BE2C (cell line): Measurements from ENCODE around the gene NUB1. TPM values are rescaled to one million over a fixed set of nuclear protein-coding genes. Genes with fewer than 3 reads are reported as not detected.
A peak's percentile ranks its signal among the peaks of the same experiment; 100 is the strongest.

Experiments used
- DNase-seq: peaks from one replicate; pipeline ENCODE4 v3.0.0-alpha.2; 2020
- H3K27me3 ChIP-seq: fragments of 250-450 bp; sonication (Bioruptor Pico); 2 replicates; pipeline ENCODE4 v1.5.1; 2020; ENCODE audit warnings: mild to moderate bottlenecking
- H3K36me3 ChIP-seq: fragments of 250-450 bp; sonication (Bioruptor Pico); 2 replicates; pipeline ENCODE4 v1.5.1; 2020; ENCODE audit warnings: mild to moderate bottlenecking
- H3K4me1 ChIP-seq: fragments of 250-450 bp; sonication (Bioruptor Pico); 2 replicates; pipeline ENCODE4 v1.5.1; 2020
- H3K4me3 ChIP-seq: 2 replicates; pipeline ENCODE4 v1.5.1; 2011; ENCODE audit warnings: low read depth, low read length
- H3K9me3 ChIP-seq: fragments of 250-450 bp; sonication (Bioruptor Pico); 2 replicates; pipeline ENCODE4 v1.5.1; 2020
- polyA plus RNA-seq: library from polyadenylated mRNA; unstranded; fragments of >200 nt; gene quantifications from one replicate; pipeline ENCODE4 v1.2.1, GENCODE V29; 2012; ENCODE audit warnings: low read depth, missing spikeins; ENCODE audit not compliant: insufficient read length, insufficient read depth
- TF ChIP-seq, protein P1 (sequence below): IDR thresholded peaks from 2 replicates; pipeline ENCODE4 v1.5.1; 2012; ENCODE audit warnings: mild to moderate bottlenecking, low read depth, low read length

NUB1 gene, protein sequence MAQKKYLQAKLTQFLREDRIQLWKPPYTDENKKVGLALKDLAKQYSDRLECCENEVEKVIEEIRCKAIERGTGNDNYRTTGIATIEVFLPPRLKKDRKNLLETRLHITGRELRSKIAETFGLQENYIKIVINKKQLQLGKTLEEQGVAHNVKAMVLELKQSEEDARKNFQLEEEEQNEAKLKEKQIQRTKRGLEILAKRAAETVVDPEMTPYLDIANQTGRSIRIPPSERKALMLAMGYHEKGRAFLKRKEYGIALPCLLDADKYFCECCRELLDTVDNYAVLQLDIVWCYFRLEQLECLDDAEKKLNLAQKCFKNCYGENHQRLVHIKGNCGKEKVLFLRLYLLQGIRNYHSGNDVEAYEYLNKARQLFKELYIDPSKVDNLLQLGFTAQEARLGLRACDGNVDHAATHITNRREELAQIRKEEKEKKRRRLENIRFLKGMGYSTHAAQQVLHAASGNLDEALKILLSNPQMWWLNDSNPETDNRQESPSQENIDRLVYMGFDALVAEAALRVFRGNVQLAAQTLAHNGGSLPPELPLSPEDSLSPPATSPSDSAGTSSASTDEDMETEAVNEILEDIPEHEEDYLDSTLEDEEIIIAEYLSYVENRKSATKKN
- polyA plus RNA-seq, result 32.4 TPM

DNA sequence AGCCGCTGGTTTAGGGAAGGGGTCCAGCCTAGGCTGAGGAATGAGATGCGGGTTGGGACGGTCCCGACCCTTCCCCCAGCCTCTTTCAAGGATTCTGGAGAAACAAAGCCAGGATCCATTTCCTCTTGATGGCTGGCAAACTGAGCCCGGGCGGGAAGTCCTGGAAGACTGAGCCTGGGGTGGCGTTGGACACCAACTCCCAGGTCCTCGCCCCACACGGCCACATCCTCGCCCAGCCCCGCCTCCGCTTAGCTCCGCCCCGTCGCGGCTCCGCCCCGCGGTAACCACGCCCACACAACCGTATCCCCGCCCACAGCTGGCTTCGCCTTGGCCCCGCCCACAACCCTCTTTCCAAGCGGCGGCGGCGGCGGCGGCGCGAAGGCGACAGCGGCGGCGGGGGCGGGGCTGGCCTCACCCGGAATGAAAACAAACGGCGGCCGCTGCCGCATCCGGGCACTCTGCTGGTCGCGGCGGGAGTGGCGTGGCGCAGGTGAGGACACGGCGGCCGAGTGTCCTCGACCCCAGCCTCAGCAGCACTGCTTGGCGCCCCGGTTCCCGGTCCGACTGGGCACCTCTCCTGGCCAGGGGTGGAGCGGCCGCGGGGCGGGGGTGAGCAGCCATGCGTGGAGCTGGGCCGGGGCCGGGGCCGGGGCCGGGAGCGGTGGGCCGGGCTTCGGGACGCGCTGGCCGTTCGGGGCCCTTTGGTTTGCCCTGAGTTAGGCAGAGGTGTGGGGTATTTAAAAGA is at the start of gene NUB1:
Gene NUB1 (plus strand): TSS at position 456 of the 745 bp plus-strand sequence. CDS start 3,538 bp downstream, outside the sequence.
- Histone ChIP-seq H3K36me3 (peaks cover 11% of the 10 kb centered on the region), H3K4me1 (peaks cover 9% of the 10 kb centered on the region), H3K27me3 (no peaks in the 10 kb centered on the region), H3K9me3 (no peaks in the 10 kb centered on the region), H3K4me3 (peak within 1 kb of the TSS; percentile 74)
- peak; percentile 95 for DNase-seq
- TF ChIP-seq, protein P1, sequence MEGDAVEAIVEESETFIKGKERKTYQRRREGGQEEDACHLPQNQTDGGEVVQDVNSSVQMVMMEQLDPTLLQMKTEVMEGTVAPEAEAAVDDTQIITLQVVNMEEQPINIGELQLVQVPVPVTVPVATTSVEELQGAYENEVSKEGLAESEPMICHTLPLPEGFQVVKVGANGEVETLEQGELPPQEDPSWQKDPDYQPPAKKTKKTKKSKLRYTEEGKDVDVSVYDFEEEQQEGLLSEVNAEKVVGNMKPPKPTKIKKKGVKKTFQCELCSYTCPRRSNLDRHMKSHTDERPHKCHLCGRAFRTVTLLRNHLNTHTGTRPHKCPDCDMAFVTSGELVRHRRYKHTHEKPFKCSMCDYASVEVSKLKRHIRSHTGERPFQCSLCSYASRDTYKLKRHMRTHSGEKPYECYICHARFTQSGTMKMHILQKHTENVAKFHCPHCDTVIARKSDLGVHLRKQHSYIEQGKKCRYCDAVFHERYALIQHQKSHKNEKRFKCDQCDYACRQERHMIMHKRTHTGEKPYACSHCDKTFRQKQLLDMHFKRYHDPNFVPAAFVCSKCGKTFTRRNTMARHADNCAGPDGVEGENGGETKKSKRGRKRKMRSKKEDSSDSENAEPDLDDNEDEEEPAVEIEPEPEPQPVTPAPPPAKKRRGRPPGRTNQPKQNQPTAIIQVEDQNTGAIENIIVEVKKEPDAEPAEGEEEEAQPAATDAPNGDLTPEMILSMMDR, result no peak

DNA sequence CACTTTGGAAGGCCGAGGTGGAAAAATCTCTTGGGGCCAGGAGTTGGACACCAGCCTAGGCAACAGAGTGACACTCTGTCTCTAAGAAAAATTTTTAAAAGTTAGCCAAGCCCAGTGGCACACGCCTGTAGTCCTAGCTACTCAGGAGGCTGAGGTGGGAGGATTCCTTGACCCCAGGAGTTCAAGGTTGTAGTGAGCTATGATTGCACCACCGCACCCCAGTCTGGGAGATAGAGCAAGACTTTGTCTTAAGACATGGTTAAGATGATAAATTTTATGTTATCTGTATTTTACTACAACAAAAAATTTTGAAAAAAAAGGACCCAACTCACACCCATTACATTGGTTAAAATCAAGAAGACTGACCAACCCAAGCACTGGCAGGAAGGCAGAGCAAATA is 48.8 kb upstream of the NUB1 start:
- Histone ChIP-seq H3K4me3 (no peak overlapping the region), H3K36me3 (no peaks in the 10 kb centered on the region), H3K27me3 (peaks cover 18% of the 10 kb centered on the region; the same call in 1 of the 2 replicates), H3K9me3 (0 out of 2 replicates have a peak, but pooled peaks cover 5% of the 10 kb centered on the region), H3K4me1 (no peaks in the 10 kb centered on the region)
- TF ChIP-seq, protein P1, result no peak
- no peak for DNase-seq

DNA sequence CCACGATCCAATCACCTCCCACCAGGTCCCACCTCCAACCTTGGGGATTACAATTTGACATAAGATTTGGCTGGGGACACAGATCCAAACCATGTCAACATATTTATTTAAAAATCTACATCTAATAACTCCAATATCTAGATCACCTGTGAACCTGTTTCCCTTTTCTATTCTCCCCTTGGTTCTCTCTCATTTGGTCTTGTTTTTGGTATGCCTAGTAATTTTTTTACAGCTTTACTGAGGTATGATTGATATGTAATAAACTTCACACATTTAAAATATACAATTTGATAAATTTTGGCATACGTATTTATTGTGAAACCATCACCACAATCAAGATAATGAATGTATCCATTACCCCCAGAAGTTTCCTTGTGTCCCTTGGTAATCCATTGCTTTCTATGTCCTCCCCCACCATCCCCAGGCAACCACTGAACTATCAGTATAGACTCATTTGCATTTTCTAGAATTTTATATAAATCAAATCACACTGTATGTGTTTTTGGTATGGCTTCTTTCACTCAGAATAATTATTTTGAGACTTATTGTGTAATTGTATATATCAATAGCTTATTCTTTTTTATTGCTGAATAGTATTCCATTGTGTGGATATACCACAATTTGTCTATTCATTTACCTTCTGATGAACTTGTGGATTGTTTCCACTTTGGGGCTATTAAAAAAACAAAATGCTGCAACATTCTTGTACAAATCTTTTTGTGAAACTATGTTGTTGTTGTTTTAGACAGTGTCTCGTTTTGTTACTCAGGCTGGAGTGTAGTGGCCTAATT is 45.2 kb upstream of the NUB1 start:
- no peak for DNase-seq
- TF ChIP-seq, protein P1, result no peak
- Histone ChIP-seq H3K4me1 (no peaks in the 10 kb centered on the region), H3K4me3 (no peak overlapping the region), H3K27me3 (peaks cover 14% of the 10 kb centered on the region), H3K36me3 (no peaks in the 10 kb centered on the region), H3K9me3 (peaks cover 5% of the 10 kb centered on the region; the same call in 1 of the 2 replicates)

DNA sequence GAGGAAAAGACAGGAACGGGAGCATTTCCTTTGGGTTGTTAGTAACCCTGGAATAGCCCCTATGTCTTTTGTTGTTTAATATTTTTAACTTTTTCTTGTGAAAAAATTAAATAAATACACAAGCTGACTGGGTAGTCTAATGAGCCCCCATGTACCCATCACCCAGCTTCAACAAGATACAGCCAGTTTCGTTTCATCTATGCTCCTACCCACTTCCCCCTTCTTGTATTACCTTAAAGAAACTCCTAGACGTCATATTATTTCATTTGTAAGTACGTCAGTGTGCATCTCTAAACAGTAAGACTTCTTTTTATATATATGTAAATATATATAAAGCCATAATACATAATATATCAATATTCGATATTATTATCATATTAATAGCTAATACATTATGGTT is 42.8 kb upstream of the NUB1 start:
- Histone ChIP-seq H3K36me3 (no peaks in the 10 kb centered on the region), H3K27me3 (peaks cover 30% of the 10 kb centered on the region), H3K4me1 (no peaks in the 10 kb centered on the region), H3K4me3 (no peak overlapping the region), H3K9me3 (peaks cover 5% of the 10 kb centered on the region; the same call in 1 of the 2 replicates)
- DNase-seq, result no peak
- TF ChIP-seq, protein P1, result no peak

DNA sequence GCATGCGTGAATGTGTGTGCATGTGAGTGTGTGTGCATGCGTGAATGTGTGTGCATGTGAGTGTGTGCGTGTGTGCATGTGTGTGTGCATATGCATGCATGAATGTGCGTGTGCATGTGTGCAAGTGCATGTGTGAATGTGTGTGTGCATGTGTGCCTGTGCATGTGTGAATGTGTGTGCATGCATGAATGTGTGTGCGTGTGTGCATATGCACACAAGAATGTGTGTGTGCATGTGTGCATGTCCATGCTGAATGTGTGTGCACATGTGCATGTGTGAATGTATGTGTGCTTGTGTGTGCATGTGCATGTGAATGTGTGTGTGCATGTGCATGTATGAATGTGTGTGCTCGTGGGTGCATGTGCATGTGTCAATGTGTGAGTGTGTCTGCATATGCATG is 42.1 kb upstream of the NUB1 start:
- TF ChIP-seq, protein P1, result no peak
- no peaks in the 10 kb centered on the region for H3K4me1 ChIP-seq
- peaks cover 31% of the 10 kb centered on the region for H3K27me3 ChIP-seq
- DNase-seq, result no peak
- H3K36me3 ChIP-seq, result no peaks in the 10 kb centered on the region
- H3K4me3 ChIP-seq, result no peak overlapping the region
- peaks cover 5% of the 10 kb centered on the region; the same call in 1 of the 2 replicates for H3K9me3 ChIP-seq
